Vagina (tissue), 2 donors: Measurements from ENCODE around the gene MADCAM1.
"Not testable (repeated sequence)": the region's sequence is repeated elsewhere in the genome, so short reads cannot be mapped to it uniquely, and the experiment has no call there.

Experiments
- POLR2A ChIP-seq, 2 donors: fragments of 450-650 bp; IDR thresholded peaks; one replicate each; pipeline ENCODE4 v1.6.1; 2017; ENCODE audit warnings: antibody characterized with exemption in 2 of 2, mild to moderate bottlenecking in 2 of 2, moderate library complexity in 2 of 2
- POLR2AphosphoS5 ChIP-seq, 2 donors: sonication (generic); formaldehyde crosslinking; IDR thresholded peaks; one replicate each; pipeline ENCODE4 v1.9.0; 2017; ENCODE audit warnings: antibody characterized with exemption in 2 of 2, mild to moderate bottlenecking in 2 of 2, low read depth in 1 of 2; ENCODE audit not compliant: insufficient read depth in 1 of 2
- TF ChIP-seq, protein P1 (sequence below), 3 experiments: fragments of 450-650 bp in 2 of 3; fragments of 200-600 bp in 1 of 3; sonication (generic) in 1 of 3; IDR thresholded peaks; one replicate each; pipeline ENCODE4 v1.5.1; 2017 to 2019; ENCODE audit warnings: antibody characterized with exemption in 3 of 3, mild to moderate bottlenecking in 2 of 3, moderate library complexity in 2 of 3

DNA sequence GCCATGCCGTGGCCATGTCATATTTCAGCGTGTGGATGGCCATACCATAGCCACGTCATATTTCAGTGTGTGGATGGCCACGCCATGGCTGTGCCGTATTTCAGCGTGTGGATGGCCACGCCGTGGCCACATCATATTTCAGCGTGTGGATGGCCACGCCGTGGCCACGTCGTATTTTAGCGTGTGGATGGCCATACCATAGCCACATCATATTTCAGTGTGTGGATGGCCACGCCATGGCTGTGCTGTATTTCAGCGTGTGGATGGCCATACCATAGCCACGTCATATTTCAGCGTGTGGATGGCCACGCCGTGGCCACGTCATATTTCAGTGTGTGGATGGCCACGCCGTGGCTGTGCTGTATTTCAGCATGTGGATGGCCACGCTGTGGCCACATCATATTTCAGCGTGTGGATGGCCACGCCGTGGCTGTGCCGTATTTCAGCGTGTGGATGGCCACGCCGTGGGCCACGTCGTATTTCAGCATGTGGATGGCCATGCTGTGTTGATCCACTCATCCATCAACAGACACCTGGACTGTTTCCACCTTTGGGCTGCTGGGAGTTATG lies 45.3 kb upstream of the MADCAM1 start:
- TF ChIP-seq, protein P1, sequence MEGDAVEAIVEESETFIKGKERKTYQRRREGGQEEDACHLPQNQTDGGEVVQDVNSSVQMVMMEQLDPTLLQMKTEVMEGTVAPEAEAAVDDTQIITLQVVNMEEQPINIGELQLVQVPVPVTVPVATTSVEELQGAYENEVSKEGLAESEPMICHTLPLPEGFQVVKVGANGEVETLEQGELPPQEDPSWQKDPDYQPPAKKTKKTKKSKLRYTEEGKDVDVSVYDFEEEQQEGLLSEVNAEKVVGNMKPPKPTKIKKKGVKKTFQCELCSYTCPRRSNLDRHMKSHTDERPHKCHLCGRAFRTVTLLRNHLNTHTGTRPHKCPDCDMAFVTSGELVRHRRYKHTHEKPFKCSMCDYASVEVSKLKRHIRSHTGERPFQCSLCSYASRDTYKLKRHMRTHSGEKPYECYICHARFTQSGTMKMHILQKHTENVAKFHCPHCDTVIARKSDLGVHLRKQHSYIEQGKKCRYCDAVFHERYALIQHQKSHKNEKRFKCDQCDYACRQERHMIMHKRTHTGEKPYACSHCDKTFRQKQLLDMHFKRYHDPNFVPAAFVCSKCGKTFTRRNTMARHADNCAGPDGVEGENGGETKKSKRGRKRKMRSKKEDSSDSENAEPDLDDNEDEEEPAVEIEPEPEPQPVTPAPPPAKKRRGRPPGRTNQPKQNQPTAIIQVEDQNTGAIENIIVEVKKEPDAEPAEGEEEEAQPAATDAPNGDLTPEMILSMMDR (IDR thresholded peaks at IDR 0.05) = not testable (repeated sequence)
- TF ChIP-seq POLR2A (IDR thresholded peaks at IDR 0.05); POLR2AphosphoS5 (IDR thresholded peaks at IDR 0.05; ENCODE audit: insufficient read depth in 1 of 2, low read depth in 1 of 2): not testable (repeated sequence)
